Stimulated activated effector memory CD8-positive, alpha-beta T cell treated with anti-CD3 and anti-CD28 coated beads, Interleukin-12 subunit alpha, Interleukin-12 subunit beta, amount 100 ng/mL, for 72 hours (primary cell): ENCODE measurements around the gene SLC12A8.

Source experiments
- ATAC-seq: fragments of 150-1000 bp; cut with Tn5 transposase; 2 replicates; pipeline ENCODE4 v1.10.0; 2021
- DNase-seq, 2 donors: peaks; one replicate each; pipeline ENCODE4 v3.0.0; 2021 to 2022; ENCODE audit warnings: low spot score in 2 of 2
- H3K27ac Mint-ChIP-seq: one replicate; pipeline ENCODE4 v1.8.0; 2022; ENCODE audit warnings: mild to moderate bottlenecking, mixed read lengths
- H3K36me3 Mint-ChIP-seq: one replicate; pipeline ENCODE4 v1.8.0; 2022; ENCODE audit warnings: mild to moderate bottlenecking, mixed read lengths
- H3K4me1 Mint-ChIP-seq: one replicate; pipeline ENCODE4 v1.8.0; 2022; ENCODE audit warnings: mixed read lengths
- H3K4me3 Mint-ChIP-seq: one replicate; pipeline ENCODE4 v1.8.0; 2022; ENCODE audit warnings: mild to moderate bottlenecking, mixed read lengths
- H3K9me3 Mint-ChIP-seq: one replicate; pipeline ENCODE4 v1.8.0; 2022; ENCODE audit warnings: mixed read lengths

SLC12A8 gene

GRCh38 chr3:125143982-125144652, 68.4 kb downstream of the SLC12A8 start:
- no peak overlapping the region for H3K4me3 Mint-ChIP-seq
- H3K9me3 Mint-ChIP-seq = no peaks in the 10 kb centered on the region
- peaks cover 47% of the 10 kb centered on the region for H3K4me1 Mint-ChIP-seq
- no peak overlapping the region for H3K27ac Mint-ChIP-seq
- no peaks in the 10 kb centered on the region for H3K36me3 Mint-ChIP-seq
- DNase-seq = no peak
- ATAC-seq = no peak

- H3K36me3 Mint-ChIP-seq = no peaks in the 10 kb centered on the region
- H3K4me1 Mint-ChIP-seq = peaks cover 49% of the 10 kb centered on the region
- no peak overlapping the region for H3K27ac Mint-ChIP-seq
Observed at GRCh38 chr3:125143538-125143937, 69.0 kb downstream of the SLC12A8 start.

GRCh38 chr3:125142940-125143339, 69.6 kb downstream of the SLC12A8 start:
- Mint-ChIP-seq H3K27ac (no peak overlapping the region), H3K4me1 (peaks cover 50% of the 10 kb centered on the region), H3K36me3 (no peaks in the 10 kb centered on the region), H3K4me3 (peak overlapping the region; percentile 75), H3K9me3 (no peaks in the 10 kb centered on the region)
- ATAC-seq = no peak
- DNase-seq = no peak

More at GRCh38 chr3:125143538-125143937, 69.0 kb downstream of the SLC12A8 start:
- Mint-ChIP-seq H3K9me3 (no peaks in the 10 kb centered on the region), H3K4me3 (no peak overlapping the region)
- DNase-seq (no peak), ATAC-seq (no peak)

GRCh38 chr3:125142420-125142778, 70.1 kb downstream of the SLC12A8 start:
- no peak for DNase-seq
- no peak for ATAC-seq
- H3K27ac Mint-ChIP-seq = no peak overlapping the region
- no peaks in the 10 kb centered on the region for H3K36me3 Mint-ChIP-seq
- H3K9me3 Mint-ChIP-seq = no peaks in the 10 kb centered on the region
- H3K4me3 Mint-ChIP-seq = peak overlapping the region; percentile 75
- H3K4me1 Mint-ChIP-seq = peaks cover 55% of the 10 kb centered on the region

- no peaks in the 10 kb centered on the region for H3K9me3 Mint-ChIP-seq
- no peaks in the 10 kb centered on the region for H3K36me3 Mint-ChIP-seq
- H3K27ac Mint-ChIP-seq = peak overlapping the region; percentile 71
- peak; percentile 77 to 91 for DNase-seq
- H3K4me3 Mint-ChIP-seq = peak overlapping the region; percentile 75
- peak; percentile 89 for ATAC-seq
- peaks cover 55% of the 10 kb centered on the region for H3K4me1 Mint-ChIP-seq
Observed at GRCh38 chr3:125141596-125142419, 70.7 kb downstream of the SLC12A8 start.

- ATAC-seq (no peak), DNase-seq (no peak)
- H3K36me3 Mint-ChIP-seq = no peaks in the 10 kb centered on the region
- peaks cover 62% of the 10 kb centered on the region for H3K4me1 Mint-ChIP-seq
- peak overlapping the region; percentile 75 for H3K4me3 Mint-ChIP-seq
- peak overlapping the region; percentile 71 for H3K27ac Mint-ChIP-seq
- H3K9me3 Mint-ChIP-seq = no peaks in the 10 kb centered on the region
Observed at GRCh38 chr3:125140818-125141595, 71.5 kb downstream of the SLC12A8 start.

GRCh38 chr3:125140011-125140817, 72.3 kb downstream of the SLC12A8 start:
- no peaks in the 10 kb centered on the region for H3K9me3 Mint-ChIP-seq

GRCh38 chr3:125139386-125139785, 73.2 kb downstream of the SLC12A8 start:
- Mint-ChIP-seq H3K27ac (no peak overlapping the region), H3K4me1 (peaks cover 63% of the 10 kb centered on the region), H3K9me3 (no peaks in the 10 kb centered on the region), H3K36me3 (no peaks in the 10 kb centered on the region), H3K4me3 (no peak overlapping the region)
- DNase-seq (no peak), ATAC-seq (no peak)

More at GRCh38 chr3:125140011-125140817, 72.3 kb downstream of the SLC12A8 start:
- ATAC-seq (no peak), DNase-seq (no peak)
- no peak overlapping the region for H3K4me3 Mint-ChIP-seq
- H3K36me3 Mint-ChIP-seq = no peaks in the 10 kb centered on the region
- H3K27ac Mint-ChIP-seq = no peak overlapping the region
- peaks cover 63% of the 10 kb centered on the region for H3K4me1 Mint-ChIP-seq

GRCh38 chr3:125137358-125138033, 75.1 kb downstream of the SLC12A8 start:
- no peak overlapping the region for H3K4me3 Mint-ChIP-seq
- DNase-seq = no peak
- no peaks in the 10 kb centered on the region for H3K9me3 Mint-ChIP-seq
- H3K27ac Mint-ChIP-seq = no peak overlapping the region
- ATAC-seq = no peak
- H3K4me1 Mint-ChIP-seq = peaks cover 56% of the 10 kb centered on the region
- no peaks in the 10 kb centered on the region for H3K36me3 Mint-ChIP-seq

- no peak for ATAC-seq
- no peak for DNase-seq
- Mint-ChIP-seq H3K27ac (no peak overlapping the region), H3K4me3 (no peak overlapping the region), H3K9me3 (no peaks in the 10 kb centered on the region), H3K4me1 (peaks cover 56% of the 10 kb centered on the region), H3K36me3 (no peaks in the 10 kb centered on the region)
Observed at GRCh38 chr3:125136966-125137357, 75.6 kb downstream of the SLC12A8 start.

- no peak overlapping the region for H3K4me3 Mint-ChIP-seq
- H3K9me3 Mint-ChIP-seq = no peaks in the 10 kb centered on the region
- no peak overlapping the region for H3K27ac Mint-ChIP-seq
- DNase-seq (no peak), ATAC-seq (no peak)
- peaks cover 52% of the 10 kb centered on the region for H3K4me1 Mint-ChIP-seq
- H3K36me3 Mint-ChIP-seq = no peaks in the 10 kb centered on the region
Observed at GRCh38 chr3:125136515-125136914, 76.0 kb downstream of the SLC12A8 start.

GRCh38 chr3:125134952-125135351, 77.6 kb downstream of the SLC12A8 start:
- no peak overlapping the region for H3K4me3 Mint-ChIP-seq
- H3K27ac Mint-ChIP-seq = no peak overlapping the region
- no peaks in the 10 kb centered on the region for H3K9me3 Mint-ChIP-seq
- peaks cover 36% of the 10 kb centered on the region for H3K4me1 Mint-ChIP-seq
- no peaks in the 10 kb centered on the region for H3K36me3 Mint-ChIP-seq
- ATAC-seq (no peak), DNase-seq (no peak)

GRCh38 chr3:125132815-125133214, 79.7 kb downstream of the SLC12A8 start:
- DNase-seq (no peak), ATAC-seq (no peak)
- Mint-ChIP-seq H3K4me1 (peaks cover 30% of the 10 kb centered on the region), H3K9me3 (no peaks in the 10 kb centered on the region), H3K27ac (no peak overlapping the region), H3K4me3 (no peak overlapping the region), H3K36me3 (no peaks in the 10 kb centered on the region)

GRCh38 chr3:125129512-125129997, 83.0 kb downstream of the SLC12A8 start:
- ATAC-seq = no peak
- Mint-ChIP-seq H3K4me3 (no peak overlapping the region), H3K27ac (no peak overlapping the region), H3K36me3 (no peaks in the 10 kb centered on the region), H3K9me3 (no peaks in the 10 kb centered on the region), H3K4me1 (peaks cover 34% of the 10 kb centered on the region)
- DNase-seq = no peak
